GM10847 (cell line): ENCODE data around the gene RAB1B.

Experiments used
- POLR2A ChIP-seq: IDR thresholded peaks from 2 replicates; pipeline ENCODE4 v1.6.1; 2011; ENCODE audit not compliant: insufficient read length; ENCODE audit errors: extremely low read depth

RAB1B gene

DNA sequence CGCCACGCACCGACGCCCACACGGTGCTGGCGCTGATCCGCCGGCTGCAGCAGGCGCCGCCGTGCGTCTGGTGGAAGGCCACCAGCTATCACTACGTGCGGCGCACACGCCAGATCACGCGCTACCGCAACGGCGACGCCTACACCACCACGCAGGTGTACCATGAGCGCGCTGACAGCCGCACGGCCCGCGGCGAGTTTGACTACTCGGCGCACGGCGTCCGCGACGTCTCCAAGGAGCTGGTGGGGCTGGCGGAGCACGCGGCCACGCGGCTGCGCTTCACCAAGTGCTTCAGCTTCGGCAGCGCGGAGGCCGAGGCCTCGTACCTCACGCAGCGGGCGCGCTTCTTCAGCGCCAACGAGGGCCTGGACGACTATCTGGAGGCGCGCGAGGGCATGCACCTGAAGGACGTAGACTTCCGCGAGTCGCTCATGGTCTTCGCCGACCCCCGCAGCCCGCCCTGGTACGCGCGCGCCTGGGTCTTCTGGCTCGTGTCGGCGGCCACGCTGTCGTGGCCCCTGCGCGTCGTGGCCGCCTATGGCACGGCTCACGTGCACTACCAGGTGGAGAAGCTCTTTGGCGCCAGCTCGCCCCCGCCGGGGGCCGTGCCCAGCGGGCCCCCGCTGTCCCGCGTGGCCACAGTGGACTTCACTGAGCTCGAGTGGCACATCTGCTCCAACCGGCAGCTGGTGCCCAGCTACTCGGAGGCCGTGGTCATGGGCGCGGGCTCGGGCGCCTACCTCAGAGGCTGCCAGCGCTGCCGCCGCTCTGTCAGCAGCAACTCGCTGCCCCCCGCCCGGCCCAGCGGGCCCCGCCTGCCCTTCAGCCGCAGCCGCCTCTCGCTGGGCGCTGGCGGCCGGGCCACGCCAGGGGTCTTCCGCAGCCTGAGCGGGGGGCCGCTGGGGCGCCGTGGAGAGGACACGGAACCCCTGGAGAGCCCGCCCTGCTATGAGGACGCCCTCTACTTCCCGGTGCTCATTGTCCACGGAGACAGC lies 26.5 kb downstream of the RAB1B start:
- no peak for TF ChIP-seq POLR2A

DNA sequence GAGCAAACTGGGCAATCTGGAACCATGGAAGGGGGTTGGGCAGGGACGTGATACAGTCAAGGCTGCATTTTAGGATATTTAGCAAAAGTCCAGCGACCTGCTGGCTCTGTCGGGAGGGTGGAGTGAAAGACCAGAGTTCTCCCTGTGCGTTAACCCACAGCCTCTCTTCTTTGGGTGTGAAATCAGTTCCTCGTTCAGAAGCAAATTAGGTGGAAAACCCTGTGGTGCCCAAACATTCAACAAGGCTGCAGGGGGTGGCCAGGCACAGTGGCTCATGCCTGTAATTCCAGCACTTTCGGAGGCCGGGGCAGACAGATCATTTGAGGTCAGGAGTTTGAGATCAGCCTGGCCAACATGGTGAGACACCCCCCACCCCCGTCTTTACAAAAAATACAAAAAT lies 29.2 kb downstream of the RAB1B start:
- TF ChIP-seq POLR2A, result no peak

DNA sequence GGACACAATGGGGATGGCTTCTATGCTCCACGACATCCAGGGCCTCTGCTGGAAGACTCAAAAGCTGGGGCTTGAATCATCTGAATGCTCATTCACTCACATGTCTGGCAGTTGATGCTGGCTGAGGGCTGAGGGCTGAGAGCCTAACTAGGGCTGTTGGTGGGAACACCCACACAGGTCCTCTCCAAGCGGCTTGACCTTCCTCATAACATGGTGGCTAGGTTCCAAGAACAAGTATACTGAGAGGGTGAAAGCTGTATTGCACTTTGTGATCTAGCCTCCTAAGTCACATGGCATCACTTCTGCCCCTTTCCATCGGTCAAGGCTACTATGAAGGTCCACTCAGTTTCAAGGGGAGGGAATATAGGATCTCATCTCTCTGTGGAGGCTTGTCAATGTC lies 30.7 kb downstream of the RAB1B start:
- TF ChIP-seq POLR2A, result no peak

DNA sequence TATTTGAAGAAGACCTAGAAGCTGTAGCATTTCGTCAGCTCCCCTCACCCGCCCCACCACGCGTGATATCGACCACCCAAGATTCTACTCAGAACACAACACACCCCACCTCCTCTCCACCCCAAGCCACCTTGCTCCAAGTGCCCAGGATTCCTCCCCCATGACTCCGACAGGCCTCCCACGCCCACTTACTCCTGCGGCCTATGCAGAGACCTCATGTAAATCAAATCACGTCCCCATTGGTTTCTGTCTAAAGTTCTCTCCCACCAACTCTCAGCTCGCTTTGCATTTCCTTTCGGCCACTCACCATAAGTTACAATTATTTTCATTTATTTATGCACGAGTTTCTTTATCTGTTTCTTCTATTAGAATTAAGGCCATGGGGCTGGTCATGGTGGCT lies 34.2 kb downstream of the RAB1B start:
- TF ChIP-seq POLR2A, result no peak

DNA sequence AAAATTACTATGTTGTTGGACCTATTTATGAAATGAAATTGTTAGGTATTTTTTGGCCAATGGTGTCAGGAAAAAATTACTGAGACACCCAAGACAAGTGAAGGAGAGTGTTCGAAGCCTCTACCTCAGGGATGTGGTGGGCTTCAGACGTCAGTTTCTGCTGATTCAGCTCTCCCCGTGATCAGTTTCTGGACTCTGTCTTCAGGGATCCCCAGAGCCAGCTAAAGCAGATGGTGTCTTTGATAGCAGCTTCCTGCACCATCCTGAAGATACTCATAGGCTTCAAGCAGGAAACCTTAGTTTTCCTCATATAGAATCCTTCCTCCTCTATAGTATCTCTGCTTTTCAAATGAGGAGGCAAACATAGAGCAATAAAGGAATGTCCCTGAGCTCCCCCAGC lies 41.0 kb downstream of the RAB1B start:
- no peak for TF ChIP-seq POLR2A

DNA sequence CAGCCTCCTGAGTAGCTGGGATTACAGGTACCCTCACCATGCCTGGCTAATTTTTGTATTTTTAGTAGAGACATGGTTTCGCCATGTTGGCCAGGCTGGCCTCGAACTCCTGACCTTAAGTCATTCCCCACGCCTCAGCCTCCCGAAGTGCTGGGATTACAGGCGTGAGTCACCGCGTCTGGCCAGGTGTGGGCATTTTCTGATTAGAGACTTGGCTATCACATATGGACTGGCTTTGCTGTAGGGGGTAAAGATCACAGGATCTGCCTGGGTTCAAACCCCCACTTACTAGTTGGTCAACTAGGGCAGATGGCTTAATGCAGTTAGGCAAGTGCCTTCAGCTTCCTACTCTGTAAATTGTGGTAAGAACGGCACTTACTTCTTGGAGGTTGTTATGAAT lies 41.9 kb downstream of the RAB1B start:
- no peak for TF ChIP-seq POLR2A

DNA sequence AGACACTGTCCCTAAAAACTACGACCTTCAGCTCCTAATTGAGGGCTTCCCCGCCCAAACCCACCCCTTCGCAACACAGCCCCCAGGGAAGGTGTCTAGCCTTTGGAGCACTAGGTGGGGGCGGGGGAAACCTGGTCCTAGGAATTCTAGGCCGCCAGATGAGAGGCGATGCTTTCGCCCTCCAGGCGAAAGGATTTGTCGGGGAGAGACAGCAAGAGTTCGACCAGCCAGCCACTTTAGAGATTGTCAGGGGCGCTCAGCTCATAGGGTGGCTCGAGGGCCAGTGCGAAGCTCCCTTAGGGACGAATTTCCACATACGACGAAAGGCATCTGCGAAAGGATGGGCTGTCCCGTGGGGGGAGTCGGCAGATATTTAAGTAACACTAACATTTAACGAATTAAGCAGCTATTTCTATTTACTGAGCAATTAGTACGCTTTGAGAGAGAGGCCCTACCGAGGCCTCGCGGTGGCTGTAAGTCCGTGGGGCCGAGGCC lies 43.1 kb downstream of the RAB1B start:
- no peak for TF ChIP-seq POLR2A

DNA sequence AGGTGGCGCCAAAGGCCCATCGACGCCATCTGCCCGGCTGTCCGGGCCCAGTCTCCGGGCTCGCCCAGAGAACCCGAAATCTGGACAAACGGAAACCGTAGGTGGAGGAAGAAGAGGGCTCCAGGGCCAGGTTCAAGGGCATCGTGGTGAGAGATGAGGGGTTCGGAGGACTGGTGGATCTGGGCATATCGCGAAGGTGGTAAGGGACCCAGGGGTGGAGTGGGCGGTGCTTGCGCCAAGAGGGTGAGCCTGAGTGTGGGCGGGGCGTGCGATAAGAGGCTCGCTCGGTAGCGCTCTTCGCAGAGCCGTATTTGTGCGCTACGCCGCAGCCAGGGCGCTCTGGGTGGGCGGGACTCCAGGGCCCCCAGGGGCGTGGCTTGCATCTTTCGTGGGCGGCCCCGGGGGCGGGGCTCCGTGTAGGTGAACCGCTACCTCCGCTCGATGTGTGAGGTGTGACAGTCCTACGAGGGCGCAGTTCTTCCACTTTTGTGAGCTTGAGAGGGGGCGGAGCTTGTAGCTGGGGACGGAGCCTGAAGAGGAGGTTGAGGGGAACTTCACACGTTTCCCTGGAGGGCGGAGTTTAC lies 43.6 kb downstream of the RAB1B start:
- peak; percentile 21 for TF ChIP-seq POLR2A

DNA sequence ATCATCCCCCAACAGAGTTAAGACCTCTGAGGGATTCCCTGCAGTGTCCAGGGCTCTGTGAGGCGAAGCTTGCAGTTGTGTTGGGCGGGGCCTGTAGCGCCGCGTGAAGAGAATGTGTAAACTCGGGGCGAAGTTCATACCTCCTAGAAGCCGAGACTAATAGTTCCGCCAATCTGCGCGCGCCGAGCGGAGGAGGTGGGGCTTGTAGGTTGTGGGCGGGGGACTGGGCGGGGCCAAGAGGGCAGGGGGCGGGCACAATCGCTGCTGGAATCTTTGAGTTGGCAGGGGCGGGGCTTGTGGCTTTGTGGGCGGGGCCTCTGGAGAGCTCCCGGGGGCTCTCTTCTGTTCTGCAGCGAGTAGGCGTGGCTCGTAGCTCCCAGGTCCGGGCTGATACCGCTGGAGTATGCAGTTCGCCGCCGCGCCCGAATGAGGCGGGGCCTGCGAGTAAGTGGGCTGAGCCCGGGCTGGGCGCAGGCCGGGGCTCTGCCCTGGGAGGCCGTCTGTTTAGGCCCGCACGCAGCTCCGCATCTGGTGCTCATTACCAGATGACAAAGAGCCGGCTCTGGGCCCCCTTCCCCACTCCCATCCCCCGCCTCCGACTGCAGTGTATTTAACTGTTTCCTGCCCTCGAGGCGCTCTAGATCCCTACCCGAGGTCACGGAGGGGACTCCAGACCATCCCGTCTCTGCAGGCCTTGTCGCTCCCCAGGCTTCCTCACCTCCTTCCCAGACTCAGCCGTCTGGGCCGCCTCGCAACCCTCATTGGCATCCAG lies 44.3 kb downstream of the RAB1B start:
- TF ChIP-seq POLR2A, result peak; percentile 27

DNA sequence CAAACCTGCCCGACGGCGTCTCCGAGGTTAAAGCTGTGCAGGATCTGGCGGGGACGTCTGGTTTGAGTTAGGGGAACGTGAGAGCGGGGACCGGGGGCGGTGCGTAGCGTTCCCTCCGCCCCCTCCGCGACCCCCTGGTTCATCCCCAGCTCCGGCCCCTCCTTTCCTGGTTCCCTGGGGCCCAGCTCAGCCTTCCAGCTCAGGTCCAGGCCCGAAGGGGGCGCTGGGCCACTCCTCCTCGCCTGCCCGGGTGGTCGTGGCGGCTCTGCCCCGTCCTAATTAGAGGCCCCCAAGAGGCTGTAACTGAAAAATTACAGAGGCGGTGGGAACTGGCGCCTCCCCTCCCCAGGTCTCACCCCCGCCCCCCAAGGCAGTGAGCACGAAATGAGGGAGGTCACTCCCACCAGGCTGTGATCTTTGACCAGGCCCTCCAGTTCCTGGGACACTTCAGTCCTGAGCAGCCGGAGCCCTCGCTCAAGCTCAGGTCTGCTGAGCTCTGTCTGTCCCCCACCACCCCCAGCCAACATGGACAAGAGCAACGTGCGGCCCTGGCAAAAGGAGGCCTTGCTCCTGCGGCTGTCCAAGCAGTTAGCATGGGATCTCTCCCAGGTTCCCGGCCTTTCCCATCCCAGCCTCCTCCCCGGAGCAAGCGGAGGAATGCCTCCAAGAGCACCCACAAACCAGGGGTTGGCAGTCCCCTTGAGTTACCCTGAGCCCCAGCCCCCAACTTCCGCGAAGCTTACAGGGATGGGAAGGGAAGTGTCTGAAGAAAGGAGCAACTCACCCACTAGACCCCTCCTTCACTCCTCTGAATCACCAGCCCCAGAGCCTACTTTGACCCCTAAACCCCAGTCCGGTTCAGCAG lies 45.1 kb downstream of the RAB1B start:
- no peak for TF ChIP-seq POLR2A

DNA sequence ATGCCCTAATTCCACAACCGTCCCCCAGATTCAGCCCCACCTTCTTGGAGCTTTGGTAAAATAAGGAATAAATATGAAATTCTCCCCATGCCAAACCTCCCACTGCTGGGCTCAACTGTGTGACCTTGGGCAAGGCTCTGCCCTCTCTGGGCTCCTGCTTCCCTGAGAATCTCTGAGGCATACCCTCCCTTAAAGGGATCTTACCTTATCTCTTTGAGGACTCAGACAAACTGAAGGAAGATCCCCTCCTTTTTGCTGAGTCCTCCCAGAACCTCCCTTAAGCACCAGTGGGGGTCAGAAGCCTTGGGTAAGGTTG lies 45.7 kb downstream of the RAB1B start:
- no peak for TF ChIP-seq POLR2A

DNA sequence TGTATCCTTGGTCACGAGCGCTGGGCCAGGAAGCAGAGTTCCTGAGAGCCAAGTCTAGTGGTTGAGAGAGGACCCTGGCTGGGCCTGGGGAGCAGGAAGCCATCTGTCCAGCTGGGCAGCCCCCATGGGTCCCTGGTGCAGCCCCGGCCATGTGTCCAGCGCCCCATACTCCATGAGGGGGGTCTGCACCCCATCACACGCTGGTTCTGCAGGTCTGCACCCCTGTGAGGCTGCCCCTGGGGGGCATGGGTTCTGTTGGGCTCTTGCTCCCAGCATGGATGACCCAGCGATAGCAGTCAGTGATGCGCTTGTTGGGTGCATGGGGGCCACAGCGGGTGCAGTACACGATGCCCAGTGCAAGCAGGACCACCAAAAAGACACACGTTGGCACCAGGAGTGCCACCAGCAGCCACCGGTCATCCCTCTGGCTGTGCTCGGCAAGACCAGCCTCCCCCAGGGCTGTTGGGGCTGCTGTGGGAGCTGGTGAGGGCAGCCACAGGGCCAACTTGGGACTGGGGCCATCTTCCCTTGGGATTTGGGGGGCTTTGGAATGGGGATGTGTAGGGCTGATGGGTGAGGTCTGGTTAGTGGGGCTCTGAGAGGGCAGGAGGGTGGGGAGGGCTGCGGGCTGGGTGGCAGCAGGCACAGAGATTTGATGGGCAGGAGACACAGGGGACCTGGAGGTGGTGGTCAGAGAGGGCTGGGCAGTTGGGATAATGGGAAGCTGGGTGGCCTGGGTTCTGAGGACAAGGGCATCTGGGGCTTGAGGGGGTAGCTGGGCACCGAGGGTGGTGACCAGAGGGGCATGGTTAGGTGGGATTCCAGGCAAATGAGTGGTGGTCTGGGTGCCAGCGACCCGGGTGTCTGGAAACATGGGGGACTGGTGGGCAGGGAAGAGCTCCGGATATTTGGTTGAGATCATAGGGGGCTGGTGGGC lies 46.4 kb downstream of the RAB1B start:
- no peak for TF ChIP-seq POLR2A

DNA sequence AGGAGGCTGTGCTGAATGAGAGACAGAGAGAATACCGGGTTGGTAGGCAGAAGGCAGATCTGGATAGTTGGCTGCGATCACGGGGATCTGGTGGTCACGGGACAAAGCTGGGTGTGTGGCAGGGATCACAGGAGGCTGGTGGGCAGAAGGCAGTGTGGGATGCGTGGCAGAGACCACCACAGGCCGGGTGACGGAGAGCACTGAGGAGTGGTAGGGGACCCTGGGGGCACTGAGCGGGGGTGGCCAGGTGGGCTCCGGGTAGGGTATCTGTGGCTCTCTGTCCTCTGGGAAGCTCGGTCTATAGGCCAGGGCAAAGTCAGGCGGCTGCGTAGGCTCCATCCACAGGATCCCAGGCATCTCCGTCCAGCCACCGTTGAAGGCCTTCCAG lies 47.1 kb downstream of the RAB1B start:
- TF ChIP-seq POLR2A, result no peak

DNA sequence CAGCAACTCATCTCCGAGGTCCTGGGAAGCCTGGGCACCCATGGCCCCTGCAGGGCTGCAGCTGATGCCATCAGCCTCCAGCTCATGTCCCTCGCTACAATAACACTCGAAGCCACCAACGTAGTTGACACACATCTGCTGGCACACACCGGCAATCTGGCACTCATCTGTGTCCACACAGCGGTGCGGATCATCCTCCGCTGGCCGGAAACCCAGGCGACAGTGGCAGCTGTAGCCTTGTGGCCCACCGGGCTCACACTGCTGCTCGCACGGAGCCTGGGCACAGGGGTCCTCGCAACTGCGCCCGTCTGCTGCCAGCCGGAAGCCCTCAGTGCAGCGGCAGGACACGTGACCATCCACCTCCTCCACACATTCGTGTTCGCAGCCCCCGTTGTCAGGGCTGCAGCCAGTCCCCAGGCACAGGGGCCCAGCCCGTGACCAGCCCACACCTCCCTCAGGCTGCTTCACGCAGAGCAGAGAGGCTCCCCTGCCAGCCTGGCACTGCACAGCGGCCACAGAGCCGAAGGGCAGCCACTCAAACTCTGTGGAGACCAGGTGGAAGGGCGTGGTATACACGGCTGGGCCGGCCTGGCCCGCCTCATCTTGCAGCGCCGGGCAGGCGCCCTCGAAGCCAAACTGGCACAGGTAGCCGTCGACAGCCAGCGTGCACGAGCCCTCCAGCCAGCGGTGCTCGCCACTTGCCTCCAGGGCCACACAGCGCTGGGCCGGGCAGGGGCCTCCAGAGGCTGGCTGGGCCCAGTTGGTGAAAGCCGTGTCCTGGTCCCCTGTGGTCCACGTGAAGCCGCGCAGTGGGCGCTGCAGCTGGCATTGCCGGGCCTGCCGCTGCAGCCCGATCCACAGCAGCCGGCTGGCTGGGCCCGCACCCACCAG lies 47.7 kb downstream of the RAB1B start:
- TF ChIP-seq POLR2A, result no peak
